Prostate gland (tissue), 2 donors: ENCODE results near the gene DYNLT1. TPM values are rescaled to one million over a fixed set of nuclear protein-coding genes. Genes with fewer than 3 reads are reported as not detected.
"Not testable (repeated sequence)": the region's sequence is repeated elsewhere in the genome, so short reads cannot be mapped to it uniquely, and the experiment has no call there.

Source experiments
- DNase-seq: peaks from one replicate; pipeline ENCODE4 v3.0.0-alpha.2; 2019; ENCODE audit warnings: low spot score
- H3K27ac ChIP-seq, 2 donors: fragments of 200-600 bp; sonication (generic); 2 replicates each; pipeline ENCODE4 v1.5.1; 2017 to 2019
- H3K27me3 ChIP-seq: fragments of 200-600 bp; sonication (generic); replicated peaks from 2 replicates; pipeline ENCODE4 v1.5.1; 2019; ENCODE audit not compliant: insufficient read depth
- H3K36me3 ChIP-seq, 2 donors: fragments of 200-600 bp; sonication (generic); 1 replicate in 1 of 2; 2 replicates in 1 of 2; pipeline versions ENCODE4 v1.5.1 to v1.8.1; 2017 to 2019
- H3K4me1 ChIP-seq: fragments of 200-600 bp; sonication (generic); replicated peaks from 2 replicates; pipeline ENCODE4 v1.5.1; 2019
- H3K4me3 ChIP-seq, 2 donors: fragments of 200-600 bp; sonication (generic); 2 replicates each; pipeline ENCODE4 v1.5.1; 2017 to 2019
- H3K9me3 ChIP-seq: fragments of 200-600 bp; sonication (generic); 2 replicates; pipeline ENCODE4 v1.5.1; 2017
- POLR2A ChIP-seq: fragments of 450-650 bp; IDR thresholded peaks from one replicate; pipeline ENCODE4 v1.6.1; 2016; ENCODE audit warnings: antibody characterized with exemption, mild to moderate bottlenecking
- POLR2AphosphoS5 ChIP-seq: sonication (generic); formaldehyde crosslinking; IDR thresholded peaks from one replicate; pipeline ENCODE4 v1.6.1; 2017; ENCODE audit warnings: antibody characterized with exemption
- WGBS: methylation state at CpG from one replicate; pipeline ENCODE4 v1.1.5; 2018; 5-methylcytosine and 5-hydroxymethylcytosine counted together
- intact Hi-C: fragments of 100-400 bp; cut with DNase I; formaldehyde crosslinking; loops from one replicate; pipeline ENCODE4 v1.14.2; 2022
- total RNA-seq, 2 donors: library from RNA; depleted of rRNA; stranded (reverse); fragments of >200 nt; gene quantifications; one replicate each; pipeline ENCODE4 v1.1.0, GENCODE V29; 2016
- TF ChIP-seq, protein P1 (sequence below), 4 experiments: fragments of 200-600 bp in 2 of 4; fragments of 450-650 bp in 2 of 4; sonication (generic) in 2 of 4; IDR thresholded peaks; 1 replicate in 3 of 4; 2 replicates in 1 of 4; pipeline ENCODE4 v1.5.1; 2016 to 2019; ENCODE audit warnings: antibody characterized with exemption in 4 of 4, mild to moderate bottlenecking in 2 of 4, moderate library complexity in 2 of 4

DYNLT1 gene
- total RNA-seq, 2 donors from 2014 or later: 95.9 to 138 TPM

DNA sequence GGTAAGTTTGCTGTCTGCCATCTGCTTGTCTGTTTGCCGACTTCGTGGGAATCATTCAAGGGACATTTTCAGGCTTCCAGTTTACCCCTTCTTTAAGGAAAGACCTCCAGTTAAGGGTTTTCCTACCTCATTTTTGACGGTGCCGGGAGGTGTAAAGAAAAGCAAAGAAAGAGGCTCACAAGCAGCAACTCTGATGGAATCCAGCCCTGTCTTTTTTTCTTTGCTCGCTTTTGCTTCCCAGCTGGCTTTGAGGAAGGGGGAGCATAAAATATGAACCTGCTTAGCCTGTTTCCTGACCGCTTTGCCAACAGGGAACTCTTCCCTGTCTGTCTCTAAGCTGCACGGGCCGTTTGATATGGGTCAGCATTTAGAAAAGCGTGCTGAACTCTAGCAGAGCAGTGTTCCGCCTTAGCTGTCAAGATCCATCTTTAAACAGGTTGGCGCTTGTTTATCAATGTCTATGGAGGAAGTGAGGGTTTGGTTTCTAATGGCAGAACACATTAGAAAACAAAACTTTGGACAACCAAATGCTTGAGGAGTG lies 19.2 kb upstream of the DYNLT1 start:
- no peaks in the 10 kb centered on the region for H3K9me3 ChIP-seq
- H3K27me3 ChIP-seq: no peaks in the 10 kb centered on the region
- intact Hi-C loops: no loop called here
- 18% methylated on average over 11 of the region's 11 CpGs for WGBS
- peak; percentile 87 for DNase-seq
- peak overlapping the region; percentile 22 to 42 for H3K4me3 ChIP-seq
- H3K36me3 ChIP-seq: no peaks in the 10 kb centered on the region
- peak overlapping the region; percentile 84 to 86 for H3K27ac ChIP-seq
- peak; percentile 81 for TF ChIP-seq POLR2AphosphoS5
- TF ChIP-seq, protein P1, sequence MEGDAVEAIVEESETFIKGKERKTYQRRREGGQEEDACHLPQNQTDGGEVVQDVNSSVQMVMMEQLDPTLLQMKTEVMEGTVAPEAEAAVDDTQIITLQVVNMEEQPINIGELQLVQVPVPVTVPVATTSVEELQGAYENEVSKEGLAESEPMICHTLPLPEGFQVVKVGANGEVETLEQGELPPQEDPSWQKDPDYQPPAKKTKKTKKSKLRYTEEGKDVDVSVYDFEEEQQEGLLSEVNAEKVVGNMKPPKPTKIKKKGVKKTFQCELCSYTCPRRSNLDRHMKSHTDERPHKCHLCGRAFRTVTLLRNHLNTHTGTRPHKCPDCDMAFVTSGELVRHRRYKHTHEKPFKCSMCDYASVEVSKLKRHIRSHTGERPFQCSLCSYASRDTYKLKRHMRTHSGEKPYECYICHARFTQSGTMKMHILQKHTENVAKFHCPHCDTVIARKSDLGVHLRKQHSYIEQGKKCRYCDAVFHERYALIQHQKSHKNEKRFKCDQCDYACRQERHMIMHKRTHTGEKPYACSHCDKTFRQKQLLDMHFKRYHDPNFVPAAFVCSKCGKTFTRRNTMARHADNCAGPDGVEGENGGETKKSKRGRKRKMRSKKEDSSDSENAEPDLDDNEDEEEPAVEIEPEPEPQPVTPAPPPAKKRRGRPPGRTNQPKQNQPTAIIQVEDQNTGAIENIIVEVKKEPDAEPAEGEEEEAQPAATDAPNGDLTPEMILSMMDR (IDR thresholded peaks at IDR 0.05): no peak
- H3K4me1 ChIP-seq: peaks cover 7% of the 10 kb centered on the region

DNA sequence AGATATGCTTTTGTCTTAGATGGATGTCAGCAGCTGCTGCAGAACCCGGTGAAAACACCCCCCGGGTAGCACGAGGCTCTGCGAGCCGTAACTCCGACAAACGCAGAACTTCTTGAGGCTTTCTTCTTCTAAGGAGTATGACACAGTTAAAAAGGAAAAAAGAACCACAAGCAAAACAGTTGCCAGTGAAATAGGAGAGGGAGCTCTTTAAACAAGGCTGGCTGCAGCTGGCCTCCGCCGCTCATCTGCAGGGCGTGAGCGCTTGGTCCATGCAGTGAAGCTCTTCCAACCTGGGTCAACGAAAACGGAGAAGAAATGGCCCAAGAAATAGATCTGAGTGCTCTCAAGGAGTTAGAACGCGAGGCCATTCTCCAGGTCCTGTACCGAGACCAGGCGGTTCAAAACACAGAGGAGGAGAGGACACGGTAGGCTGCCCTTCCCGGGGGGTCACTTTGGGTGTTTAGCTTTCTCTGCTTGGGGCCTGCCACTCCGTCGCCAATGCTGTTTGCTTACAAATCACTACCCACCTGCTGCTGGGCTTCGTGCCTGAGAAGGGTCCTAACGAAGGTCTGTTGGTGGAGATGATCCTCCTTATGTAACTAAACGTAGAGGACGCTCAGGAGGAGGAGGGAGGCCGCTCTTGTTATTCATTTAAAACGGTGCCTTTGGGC lies 18.5 kb upstream of the DYNLT1 start:
- peaks cover 7% of the 10 kb centered on the region for H3K4me1 ChIP-seq
- intact Hi-C loops: no loop called here
- H3K27ac ChIP-seq: peak overlapping the region; percentile 84 to 86
- no peak for DNase-seq
- 8% methylated on average over 27 of the region's 27 CpGs for WGBS
- H3K27me3 ChIP-seq: no peaks in the 10 kb centered on the region
- no peaks in the 10 kb centered on the region for H3K36me3 ChIP-seq
- no peaks in the 10 kb centered on the region for H3K9me3 ChIP-seq
- TF ChIP-seq POLR2AphosphoS5 (no peak), POLR2A (no peak)
- TF ChIP-seq, protein P1 (IDR thresholded peaks at IDR 0.05): no peak
- H3K4me3 ChIP-seq: peak overlapping the region; percentile 22 to 42

DNA sequence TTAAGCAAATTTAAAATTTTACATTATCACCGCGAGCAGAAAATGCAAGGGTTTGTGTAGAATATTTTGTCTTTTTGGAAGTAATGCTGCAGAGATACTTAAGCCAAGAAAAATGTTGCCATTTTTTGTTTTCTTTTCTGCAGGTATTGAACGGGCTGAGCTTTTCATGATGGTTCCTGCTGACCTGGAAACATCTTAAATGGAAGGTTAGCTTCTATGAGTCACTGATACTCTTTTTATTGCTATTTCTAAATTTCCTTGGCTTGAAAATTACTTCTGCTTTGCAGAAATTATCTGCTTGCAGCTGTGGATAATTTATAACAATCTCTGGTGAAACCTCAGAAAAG lies 18.0 kb upstream of the DYNLT1 start:
- no peaks in the 10 kb centered on the region for H3K36me3 ChIP-seq
- H3K9me3 ChIP-seq: no peaks in the 10 kb centered on the region
- intact Hi-C loops: no loop called here
- no peak for DNase-seq
- WGBS: 41% methylated on average over 3 of the region's 3 CpGs
- peaks cover 7% of the 10 kb centered on the region for H3K4me1 ChIP-seq
- peak overlapping the region in 1 of 2 donors; percentile 42 for H3K4me3 ChIP-seq
- TF ChIP-seq, protein P1 (IDR thresholded peaks at IDR 0.05): no peak
- no peak for TF ChIP-seq POLR2A
- H3K27me3 ChIP-seq: no peaks in the 10 kb centered on the region
- peak overlapping the region; percentile 84 to 86 for H3K27ac ChIP-seq

DNA sequence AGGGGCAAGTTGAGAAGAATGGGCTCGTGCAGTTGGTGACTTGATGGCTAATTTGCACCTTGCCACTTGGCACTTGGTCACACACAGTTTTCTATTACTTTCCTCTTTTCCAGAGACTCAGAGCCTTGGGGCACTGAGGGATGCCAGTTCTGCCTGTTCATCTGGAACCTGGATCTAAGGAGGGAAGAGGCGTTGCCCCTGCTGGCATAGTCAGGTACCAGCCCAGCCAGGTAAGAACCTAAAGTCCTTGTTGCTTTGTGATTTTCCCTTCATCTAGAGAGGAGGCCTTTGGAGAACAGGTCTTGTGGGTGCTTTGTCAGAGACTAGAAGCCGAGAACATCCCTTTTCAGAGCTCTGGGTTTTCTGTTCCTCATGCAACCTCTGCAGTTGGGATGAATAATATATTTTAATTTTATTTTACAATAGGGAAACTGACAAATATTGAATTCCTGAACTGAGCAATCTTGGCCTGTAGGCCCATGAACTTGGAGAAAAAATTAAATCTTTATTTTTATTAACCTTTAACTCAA lies 16.7 kb upstream of the DYNLT1 start:
- H3K27me3 ChIP-seq: no peaks in the 10 kb centered on the region
- no peak overlapping the region for H3K27ac ChIP-seq
- DNase-seq: no peak
- H3K9me3 ChIP-seq: no peaks in the 10 kb centered on the region
- H3K36me3 ChIP-seq: no peaks in the 10 kb centered on the region
- H3K4me1 ChIP-seq: peaks cover 4% of the 10 kb centered on the region
- intact Hi-C loops: no loop called here
- TF ChIP-seq POLR2A (no peak), POLR2AphosphoS5 (no peak)
- TF ChIP-seq, protein P1 (IDR thresholded peaks at IDR 0.05): peak in 2 of 4 experiments; percentile 6 to 20
- no peak overlapping the region for H3K4me3 ChIP-seq
- WGBS: 48% methylated on average over 3 of the region's 3 CpGs

DNA sequence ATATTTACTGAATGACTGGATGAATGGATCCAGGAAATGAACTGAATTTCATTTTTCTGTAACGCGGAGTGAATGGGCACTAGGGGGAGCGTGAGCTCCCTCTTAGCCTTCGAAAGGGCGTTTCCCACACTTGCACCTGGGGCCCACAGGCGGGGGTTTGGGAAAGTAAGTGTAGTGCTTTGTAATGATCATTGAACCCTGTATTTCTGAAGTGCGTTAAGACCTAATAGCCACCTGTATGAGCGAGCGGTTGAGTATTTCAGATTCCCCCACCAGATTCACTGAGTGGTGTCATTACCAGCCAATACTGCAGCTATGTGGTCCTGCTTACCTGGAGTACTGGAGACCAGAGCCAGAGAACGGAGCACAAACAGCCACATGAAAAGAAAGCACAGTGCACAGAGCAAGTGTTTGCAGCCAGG lies 15.8 kb upstream of the DYNLT1 start:
- H3K27me3 ChIP-seq: no peaks in the 10 kb centered on the region
- 47% methylated on average over 10 of the region's 10 CpGs for WGBS
- DNase-seq: peak; percentile 38
- H3K9me3 ChIP-seq: no peaks in the 10 kb centered on the region
- H3K4me3 ChIP-seq: no peak overlapping the region
- intact Hi-C loops: no loop called here
- TF ChIP-seq POLR2A (no peak), POLR2AphosphoS5 (peak; percentile 44)
- TF ChIP-seq, protein P1 (IDR thresholded peaks at IDR 0.05): peak in 3 of 4 experiments; percentile 40 to 77 (median 71)
- H3K27ac ChIP-seq: no peak overlapping the region
- H3K36me3 ChIP-seq: no peaks in the 10 kb centered on the region
- peaks cover 3% of the 10 kb centered on the region for H3K4me1 ChIP-seq

DNA sequence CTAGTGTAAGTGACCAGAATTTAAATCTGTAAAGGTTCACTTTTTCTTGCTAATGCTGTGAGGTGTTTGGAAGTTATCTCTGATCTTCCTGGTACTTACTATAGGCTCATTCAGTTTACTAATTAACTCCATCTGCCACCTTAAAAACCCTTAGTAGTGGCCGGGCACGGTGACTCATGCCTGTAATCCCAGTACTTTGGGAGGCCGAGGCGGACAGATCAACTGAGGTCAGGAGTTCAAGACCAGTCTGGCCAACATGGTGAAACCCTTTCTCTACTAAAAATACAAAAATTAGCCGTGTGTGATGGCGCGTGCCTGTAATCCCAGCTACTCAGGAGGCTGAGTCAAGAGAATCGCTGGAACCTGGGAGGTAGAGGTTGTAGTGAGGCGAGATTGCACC lies 12.4 kb upstream of the DYNLT1 start:
- H3K36me3 ChIP-seq, H3K27me3 ChIP-seq, intact Hi-C loops, DNase-seq, H3K9me3 ChIP-seq, H3K4me1 ChIP-seq, H3K4me3 ChIP-seq, H3K27ac ChIP-seq: not testable (repeated sequence)
- 83% methylated on average over 9 of the region's 9 CpGs for WGBS
